Measurements from ENCODE around the gene CHMP4A.
A peak's percentile ranks its signal among the peaks of the same experiment; 100 is the strongest.

The CHMP4A gene

GRCh38 chr14:24171422-24172260, 41.6 kb downstream of the CHMP4A start, which contains the start of gene REC8:
TSS of gene REC8 (plus strand) at chr14:24172080. CDS start at chr14:24172553, 473 bp downstream.
- TF ChIP-seq CTCF (conservative IDR thresholded peaks at IDR 0.05; ENCODE audit: low read length): no peak
- H3K4me3 ChIP-seq (ENCODE audit: low read length): no peak within 1 kb of the TSS
- DNase-seq (ENCODE audit: low read depth): no peak

- H3K4me3 ChIP-seq (ENCODE audit: low read length): no peak overlapping the region
- DNase-seq (ENCODE audit: low read depth): no peak
- no peak for TF ChIP-seq CTCF (conservative IDR thresholded peaks at IDR 0.05; ENCODE audit: low read length)
Measured at GRCh38 chr14:24167469-24168114, 45.7 kb downstream of the CHMP4A start.

GRCh38 chr14:24165785-24166184, 47.5 kb downstream of the CHMP4A start:
- DNase-seq (ENCODE audit: low read depth): no peak
- no peak overlapping the region for H3K4me3 ChIP-seq (ENCODE audit: low read length)
- no peak for TF ChIP-seq CTCF (conservative IDR thresholded peaks at IDR 0.05; ENCODE audit: low read length)

DNA sequence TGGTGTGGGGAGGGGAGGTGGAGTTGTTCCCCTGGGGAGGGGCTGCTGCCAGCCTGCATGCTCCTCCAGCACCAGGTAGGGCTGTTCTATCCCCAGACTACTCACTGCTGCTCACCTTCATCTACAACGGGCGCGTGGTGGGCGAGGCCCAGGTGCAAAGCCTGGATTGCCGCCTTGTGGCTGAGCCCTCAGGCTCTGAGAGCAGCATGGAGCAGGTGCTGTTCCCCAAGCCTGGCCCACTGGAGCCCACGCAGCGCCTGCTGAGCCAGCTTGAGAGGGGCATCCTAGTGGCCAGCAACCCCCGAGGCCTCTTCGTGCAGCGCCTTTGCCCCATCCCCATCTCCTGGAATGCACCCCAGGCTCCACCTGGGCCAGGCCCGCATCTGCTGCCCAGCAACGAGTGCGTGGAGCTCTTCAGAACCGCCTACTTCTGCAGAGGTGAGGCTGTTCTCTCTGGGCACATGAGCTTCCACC, 48.7 kb downstream of the CHMP4A start:
- no peak for DNase-seq (ENCODE audit: low read depth)
- no peak for TF ChIP-seq CTCF (conservative IDR thresholded peaks at IDR 0.05; ENCODE audit: low read length)
- no peak overlapping the region for H3K4me3 ChIP-seq (ENCODE audit: low read length)

GRCh38 chr14:24162093-24162492, 51.2 kb downstream of the CHMP4A start:
- peak; percentile 26 for DNase-seq (ENCODE audit: low read depth)
- peak overlapping the region; percentile 98 for H3K4me3 ChIP-seq (ENCODE audit: low read length)
- TF ChIP-seq CTCF (conservative IDR thresholded peaks at IDR 0.05; ENCODE audit: low read length): no peak

GRCh38 chr14:24160850-24161804, 52.2 kb downstream of the CHMP4A start, which contains the start of gene IRF9:
TSS of gene IRF9 (plus strand) at chr14:24161265. CDS start at chr14:24162145, 880 bp downstream.
- peak; percentile 92 for DNase-seq (ENCODE audit: low read depth)
- peak; percentile 89 for TF ChIP-seq CTCF (conservative IDR thresholded peaks at IDR 0.05; ENCODE audit: low read length)
- peak within 1 kb of the TSS; percentile 98 for H3K4me3 ChIP-seq (ENCODE audit: low read length)

Data from AG10803 (cell line).